Stimulated activated memory B cell treated with anti-CD40 and anti-IgM and Interleukin-4, amounts not matched to agents 10 μg/mL and 1 μg/mL and 100 μg/mL, for 72 hours (primary cell): ENCODE results near the gene MZB1.
"Not testable (repeated sequence)": the region's sequence is repeated elsewhere in the genome, so short reads cannot be mapped to it uniquely, and the experiment has no call there.

Experiments
- ATAC-seq: fragments of 150-1000 bp; cut with Tn5 transposase; 2 replicates; pipeline ENCODE4 v1.10.0; 2021
- H3K27ac Mint-ChIP-seq: one replicate; pipeline ENCODE4 v1.8.0; 2022; ENCODE audit warnings: mild to moderate bottlenecking, mixed read lengths
- H3K27me3 Mint-ChIP-seq: one replicate; pipeline ENCODE4 v1.8.0; 2022; ENCODE audit warnings: mixed read lengths
- H3K36me3 Mint-ChIP-seq: one replicate; pipeline ENCODE4 v1.8.0; 2022; ENCODE audit warnings: mixed read lengths
- H3K4me1 Mint-ChIP-seq: one replicate; pipeline ENCODE4 v1.8.0; 2022; ENCODE audit warnings: mixed read lengths
- H3K4me3 Mint-ChIP-seq: one replicate; pipeline ENCODE4 v1.8.0; 2022; ENCODE audit warnings: mild to moderate bottlenecking, moderate library complexity, mixed read lengths
- H3K9me3 Mint-ChIP-seq: one replicate; pipeline ENCODE4 v1.8.0; 2022; ENCODE audit warnings: mixed read lengths

MZB1 gene

DNA sequence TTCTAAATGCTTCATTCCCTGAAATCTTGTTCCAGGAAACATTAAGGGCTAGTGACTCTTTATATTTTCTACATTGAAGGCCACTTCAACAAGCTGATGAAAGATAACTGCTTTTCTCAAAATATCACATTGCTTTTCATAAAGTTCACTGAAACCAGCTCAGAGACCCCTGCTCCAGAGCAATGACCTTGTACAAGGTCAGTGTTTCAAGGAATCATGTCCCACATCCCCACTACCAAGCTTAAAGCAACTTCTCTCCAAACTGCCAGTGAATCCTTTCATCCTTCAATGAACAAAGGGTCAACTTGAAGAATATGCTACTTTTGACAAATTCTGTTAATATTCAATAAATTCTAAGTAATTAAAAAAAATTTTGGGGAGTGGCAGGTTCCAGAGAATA, 26.2 kb upstream of the MZB1 start:
- no peaks in the 10 kb centered on the region for H3K9me3 Mint-ChIP-seq
- H3K4me1 Mint-ChIP-seq, result no peaks in the 10 kb centered on the region
- H3K36me3 Mint-ChIP-seq, result peaks cover 47% of the 10 kb centered on the region
- no peak overlapping the region for H3K27ac Mint-ChIP-seq
- H3K27me3 Mint-ChIP-seq, result no peaks in the 10 kb centered on the region
- no peak for ATAC-seq
- H3K4me3 Mint-ChIP-seq, result no peak overlapping the region

DNA sequence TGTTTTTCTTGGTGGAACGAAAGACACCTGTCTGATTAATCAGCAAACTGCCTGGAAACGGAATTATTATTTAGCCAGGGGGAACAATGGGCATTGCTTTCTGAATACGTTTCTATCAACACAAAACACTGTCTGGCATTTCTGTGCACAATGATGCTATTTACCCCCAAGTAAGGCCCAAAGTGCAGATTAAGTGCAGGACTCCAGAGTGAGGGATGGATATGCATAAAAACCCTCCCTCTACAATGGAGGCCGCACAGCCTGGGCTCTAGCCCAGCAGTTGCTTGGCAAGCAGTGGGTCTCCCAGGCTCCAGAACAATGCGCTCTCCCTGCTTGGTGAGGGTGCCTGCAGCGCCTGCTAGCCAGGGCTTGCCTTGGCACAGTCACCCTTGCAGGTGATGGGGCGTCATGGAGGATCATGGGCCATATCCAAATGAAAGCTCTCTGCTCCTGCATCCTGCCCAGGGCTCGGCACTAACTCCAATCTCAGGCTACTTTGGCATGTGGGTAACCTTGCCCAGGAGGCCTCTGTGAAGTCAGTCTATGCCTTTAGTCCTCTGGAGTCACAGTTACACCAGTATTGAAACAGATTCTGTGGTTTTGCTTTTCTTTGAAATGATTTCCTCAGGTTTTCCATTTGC, 25.6 kb upstream of the MZB1 start:
- no peaks in the 10 kb centered on the region for H3K4me1 Mint-ChIP-seq
- peaks cover 42% of the 10 kb centered on the region for H3K36me3 Mint-ChIP-seq
- ATAC-seq, result no peak
- no peak overlapping the region for H3K4me3 Mint-ChIP-seq
- no peaks in the 10 kb centered on the region for H3K27me3 Mint-ChIP-seq
- no peak overlapping the region for H3K27ac Mint-ChIP-seq
- H3K9me3 Mint-ChIP-seq, result no peaks in the 10 kb centered on the region

DNA sequence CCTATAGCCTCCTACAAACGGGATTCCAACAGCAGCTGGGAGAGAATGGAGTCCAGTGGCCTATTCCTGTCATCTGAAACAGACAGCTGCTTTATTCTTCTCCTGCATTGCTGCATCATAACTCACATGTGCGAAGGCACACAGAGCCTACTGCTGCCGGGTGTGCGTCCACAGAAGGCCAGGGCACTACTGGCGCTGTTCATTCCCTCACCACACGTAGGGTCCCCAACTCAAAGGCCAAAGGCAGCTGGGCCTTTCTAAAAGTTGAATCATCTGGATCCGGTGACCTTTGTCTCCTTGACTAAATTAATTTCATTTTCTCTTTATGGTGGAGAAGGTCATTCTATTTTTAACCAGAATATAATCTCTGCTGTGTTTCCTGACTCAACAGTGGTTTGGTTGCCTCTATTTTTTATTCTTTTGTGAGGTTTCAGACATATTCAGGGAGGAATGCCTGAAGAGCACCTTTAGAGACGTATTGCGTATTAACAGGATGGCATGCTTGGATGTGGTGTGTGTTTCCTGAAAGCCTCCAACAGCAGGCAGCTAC, 24.9 kb upstream of the MZB1 start:
- Mint-ChIP-seq H3K9me3 (no peaks in the 10 kb centered on the region), H3K27me3 (no peaks in the 10 kb centered on the region), H3K4me3 (no peak overlapping the region), H3K4me1 (no peaks in the 10 kb centered on the region), H3K36me3 (peaks cover 36% of the 10 kb centered on the region), H3K27ac (no peak overlapping the region)
- ATAC-seq, result no peak

DNA sequence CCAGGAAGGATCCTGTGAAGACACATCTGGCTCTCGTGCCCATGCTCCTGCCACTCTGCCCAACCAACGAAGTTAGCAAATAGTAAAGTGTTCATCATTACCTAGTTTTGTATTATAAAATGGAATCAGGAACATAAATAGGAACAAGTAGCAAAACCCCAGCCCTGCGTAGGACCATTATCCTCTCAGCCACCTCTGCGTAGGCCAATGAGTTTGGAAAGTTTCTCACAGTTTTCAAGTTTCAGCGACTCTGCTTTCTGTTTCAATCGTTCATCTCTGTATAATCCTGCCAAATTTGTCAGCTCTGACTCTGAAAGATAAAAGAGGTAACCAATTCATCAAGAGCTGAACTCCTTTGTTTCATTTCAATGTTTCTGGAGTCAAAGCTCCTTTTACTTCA, 24.2 kb upstream of the MZB1 start:
- peaks cover 29% of the 10 kb centered on the region for H3K36me3 Mint-ChIP-seq
- no peak overlapping the region for H3K4me3 Mint-ChIP-seq
- H3K4me1 Mint-ChIP-seq, result no peaks in the 10 kb centered on the region
- no peaks in the 10 kb centered on the region for H3K27me3 Mint-ChIP-seq
- H3K9me3 Mint-ChIP-seq, result no peaks in the 10 kb centered on the region
- H3K27ac Mint-ChIP-seq, result no peak overlapping the region
- no peak for ATAC-seq

DNA sequence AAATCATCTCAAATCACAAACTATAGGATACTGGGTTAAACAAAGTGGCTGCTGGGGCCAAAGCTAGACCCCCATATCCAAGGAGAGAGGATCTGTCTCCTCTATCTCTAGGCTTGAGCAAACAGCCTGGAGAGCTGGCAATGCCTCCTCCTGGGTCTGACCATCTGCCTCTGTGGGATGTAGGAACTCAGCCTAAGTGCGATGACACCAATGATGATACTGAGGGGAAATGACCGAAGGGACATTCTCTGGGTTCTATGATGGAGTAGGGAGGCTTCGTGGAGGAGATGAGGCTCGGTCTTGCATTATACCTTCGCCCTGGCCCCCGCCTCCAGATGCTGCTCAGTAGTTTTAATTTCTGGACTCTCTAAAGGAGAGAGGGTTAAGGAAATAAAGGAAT, 23.4 kb upstream of the MZB1 start:
- Mint-ChIP-seq H3K4me1 (peaks cover under 1% of the 10 kb centered on the region), H3K27ac (no peak overlapping the region), H3K27me3 (no peaks in the 10 kb centered on the region), H3K9me3 (no peaks in the 10 kb centered on the region), H3K36me3 (peaks cover 22% of the 10 kb centered on the region), H3K4me3 (no peak overlapping the region)
- ATAC-seq, result no peak

DNA sequence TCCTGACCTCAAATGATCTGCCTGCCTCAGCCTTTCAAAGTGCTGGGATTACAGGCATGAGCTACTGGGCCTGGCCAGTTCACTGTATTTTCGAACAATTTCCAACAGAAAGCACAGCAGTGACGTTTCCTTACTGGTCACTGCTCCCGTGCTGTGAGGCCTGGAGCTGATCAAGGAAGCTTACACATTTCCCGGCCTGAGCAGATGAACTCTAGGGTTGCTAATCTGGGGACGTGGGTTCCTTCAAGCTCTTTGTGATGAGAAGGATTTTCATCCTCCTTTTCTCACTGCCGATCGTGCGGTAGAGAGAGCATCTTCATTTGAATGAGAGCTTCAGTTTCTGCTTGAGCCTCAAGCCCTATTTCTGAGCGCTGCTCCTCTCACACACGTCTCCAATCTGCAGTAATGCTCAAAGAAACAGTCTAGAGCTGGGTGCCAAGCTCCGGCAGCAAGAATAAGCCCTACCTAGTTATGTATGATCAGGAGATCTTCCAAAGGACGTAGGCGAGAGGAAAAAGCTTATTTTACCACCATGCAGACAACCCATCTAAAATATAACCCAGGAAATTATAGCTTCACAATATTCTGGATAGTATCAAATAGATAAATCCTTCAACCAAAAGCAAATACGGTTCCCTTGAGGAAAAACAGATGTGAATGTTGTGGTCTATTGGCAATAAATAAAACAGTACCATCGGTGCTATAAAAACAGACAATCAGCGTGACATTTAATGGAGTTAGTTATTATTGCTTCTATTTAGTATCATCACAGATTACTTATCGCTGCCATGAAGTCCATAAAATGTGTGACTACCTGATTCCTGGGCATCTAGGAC, 21.5 kb upstream of the MZB1 start:
- Mint-ChIP-seq H3K36me3 (peaks cover 22% of the 10 kb centered on the region), H3K4me1 (peaks cover 19% of the 10 kb centered on the region), H3K4me3 (no peak overlapping the region), H3K27me3 (no peaks in the 10 kb centered on the region), H3K9me3 (no peaks in the 10 kb centered on the region), H3K27ac (no peak overlapping the region)
- no peak for ATAC-seq

DNA sequence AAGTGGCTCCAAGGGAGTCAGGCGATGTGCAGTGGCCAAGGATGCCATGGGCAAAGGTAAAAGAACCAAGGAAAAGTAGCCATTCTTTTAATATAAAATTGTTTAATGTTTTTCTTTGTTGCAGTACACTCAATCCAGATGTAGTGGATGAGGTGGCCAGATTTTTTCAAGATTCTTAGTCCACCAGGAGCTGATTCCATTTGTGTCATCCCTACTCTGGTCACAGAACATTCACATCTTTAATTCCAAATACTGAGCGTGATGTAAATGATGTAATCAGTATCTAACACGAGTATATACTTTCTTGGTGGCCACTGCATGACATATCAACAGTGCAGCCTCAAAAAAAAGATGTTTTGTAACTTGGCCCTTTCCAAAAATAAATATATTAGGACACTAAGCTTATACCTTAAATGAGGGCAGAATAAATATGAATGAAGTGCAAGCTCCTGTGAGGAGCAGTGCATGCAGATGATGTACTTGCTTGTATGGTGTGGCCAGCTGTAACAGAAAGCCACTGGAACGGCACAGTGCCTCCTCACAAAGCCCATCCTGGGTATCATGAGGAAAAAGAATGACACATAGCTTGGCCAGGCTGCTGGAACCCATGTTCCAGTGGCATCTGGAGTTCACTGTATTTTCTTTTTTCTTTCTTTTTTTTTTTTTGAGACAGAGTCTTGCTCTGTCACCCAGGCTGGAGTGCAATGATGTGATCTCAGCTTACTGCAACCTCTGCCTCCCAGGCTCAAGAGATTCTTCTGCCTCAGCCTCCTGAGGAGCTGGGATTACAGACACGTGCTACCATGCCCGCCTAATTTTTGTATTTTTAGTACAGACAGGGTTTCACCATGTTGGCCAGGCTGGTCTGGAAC, 20.6 kb upstream of the MZB1 start:
- Mint-ChIP-seq H3K4me1 (peaks cover 19% of the 10 kb centered on the region), H3K9me3 (no peaks in the 10 kb centered on the region), H3K27me3 (no peaks in the 10 kb centered on the region), H3K4me3 (no peak overlapping the region), H3K36me3 (peaks cover 22% of the 10 kb centered on the region), H3K27ac (no peak overlapping the region)
- ATAC-seq, result no peak

DNA sequence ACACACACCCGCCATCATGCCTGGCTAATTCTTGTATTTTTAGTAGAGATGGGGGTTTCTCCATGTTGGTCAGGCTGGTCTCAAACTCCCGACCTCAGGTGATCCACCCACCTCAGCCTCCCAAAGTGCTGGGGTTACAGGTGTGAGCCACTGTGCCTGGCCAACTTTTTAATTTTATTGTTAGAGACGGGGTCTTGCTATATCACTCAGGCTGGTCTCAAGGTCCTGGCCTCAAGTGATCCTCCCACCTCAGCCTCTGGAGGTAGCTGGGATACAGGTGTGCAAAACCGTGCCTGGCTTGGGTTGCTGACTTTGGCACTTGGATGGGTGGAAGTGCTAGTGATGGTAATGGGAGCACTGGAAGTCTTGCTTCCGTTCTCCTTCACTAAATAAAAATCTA, 19.4 kb upstream of the MZB1 start:
- ATAC-seq, H3K9me3 Mint-ChIP-seq, H3K4me3 Mint-ChIP-seq, H3K27ac Mint-ChIP-seq, H3K27me3 Mint-ChIP-seq: not testable (repeated sequence)
- Mint-ChIP-seq H3K4me1 (peaks cover 27% of the 10 kb centered on the region), H3K36me3 (peaks cover 22% of the 10 kb centered on the region)

DNA sequence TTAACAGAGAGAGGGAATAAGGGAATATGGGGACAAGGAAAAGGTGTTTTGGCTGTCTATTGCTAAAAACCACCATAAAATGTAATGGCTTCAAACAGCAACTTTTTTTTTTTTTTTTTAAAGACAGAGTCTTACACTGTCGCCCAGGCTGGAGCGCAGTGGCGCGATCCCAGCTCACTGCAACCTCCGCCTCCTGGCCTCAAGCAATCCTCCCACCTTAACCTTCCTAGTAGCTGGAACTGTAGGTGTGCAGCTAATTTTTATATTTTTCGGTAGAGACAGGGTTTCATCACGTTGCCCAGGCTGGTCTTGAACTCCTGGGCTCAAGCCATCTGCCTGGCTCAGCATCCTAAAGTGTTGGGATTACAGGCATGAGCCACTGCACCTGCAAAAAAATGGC, 18.5 kb upstream of the MZB1 start:
- Mint-ChIP-seq H3K4me3 (no peak overlapping the region), H3K4me1 (peaks cover 33% of the 10 kb centered on the region), H3K9me3 (no peaks in the 10 kb centered on the region), H3K27ac (peak overlapping the region; percentile 77), H3K36me3 (peaks cover 16% of the 10 kb centered on the region), H3K27me3 (no peaks in the 10 kb centered on the region)
- no peak for ATAC-seq

DNA sequence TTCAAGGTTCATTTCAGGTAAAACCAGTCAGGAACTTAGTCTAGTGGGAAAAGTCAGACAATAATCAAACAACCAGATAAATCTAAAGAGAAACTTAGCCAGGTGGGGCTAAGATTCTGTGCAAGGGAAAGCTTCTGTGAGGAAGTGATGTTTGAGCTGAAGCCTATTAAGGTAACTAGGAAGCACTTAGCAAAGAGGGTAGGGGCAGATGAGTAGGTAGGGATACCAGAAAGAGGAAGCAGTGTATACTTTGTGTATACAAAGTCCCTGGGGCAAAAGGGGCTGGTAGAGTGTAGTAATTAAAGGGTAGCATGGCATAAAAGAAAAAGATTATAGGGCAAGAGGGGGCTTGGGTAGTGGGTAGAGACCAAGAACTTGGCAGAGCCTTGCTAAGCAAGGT, 17.8 kb upstream of the MZB1 start:
- H3K27me3 Mint-ChIP-seq, result no peaks in the 10 kb centered on the region
- peaks cover 39% of the 10 kb centered on the region for H3K4me1 Mint-ChIP-seq
- peak overlapping the region; percentile 0 for H3K4me3 Mint-ChIP-seq
- peaks cover 10% of the 10 kb centered on the region for H3K36me3 Mint-ChIP-seq
- peak overlapping the region; percentile 77 for H3K27ac Mint-ChIP-seq
- ATAC-seq, result peak; percentile 74
- H3K9me3 Mint-ChIP-seq, result no peaks in the 10 kb centered on the region

DNA sequence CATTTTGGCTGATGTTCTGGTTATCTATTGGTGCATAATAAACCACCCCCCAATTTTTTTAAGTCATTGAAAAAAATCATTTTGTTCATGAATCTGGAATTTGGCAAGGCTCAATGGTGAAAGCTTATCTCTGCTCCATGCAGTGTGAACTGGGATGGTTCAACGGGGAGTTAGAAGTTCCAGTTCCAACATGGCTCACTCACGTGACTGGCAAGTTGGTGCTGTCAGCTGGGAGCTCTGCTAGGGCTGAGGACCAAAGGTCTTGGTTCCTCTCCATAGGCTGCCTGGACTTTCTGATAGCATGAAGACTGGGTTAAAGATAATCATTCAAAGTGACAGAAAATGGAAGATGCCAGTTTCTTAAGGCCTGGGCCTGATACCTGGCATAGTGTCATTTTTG, 17.2 kb upstream of the MZB1 start:
- Mint-ChIP-seq H3K27me3 (no peaks in the 10 kb centered on the region), H3K4me1 (peaks cover 45% of the 10 kb centered on the region), H3K4me3 (no peak overlapping the region), H3K9me3 (no peaks in the 10 kb centered on the region), H3K27ac (peak overlapping the region; percentile 77), H3K36me3 (peaks cover 6% of the 10 kb centered on the region)
- no peak for ATAC-seq

DNA sequence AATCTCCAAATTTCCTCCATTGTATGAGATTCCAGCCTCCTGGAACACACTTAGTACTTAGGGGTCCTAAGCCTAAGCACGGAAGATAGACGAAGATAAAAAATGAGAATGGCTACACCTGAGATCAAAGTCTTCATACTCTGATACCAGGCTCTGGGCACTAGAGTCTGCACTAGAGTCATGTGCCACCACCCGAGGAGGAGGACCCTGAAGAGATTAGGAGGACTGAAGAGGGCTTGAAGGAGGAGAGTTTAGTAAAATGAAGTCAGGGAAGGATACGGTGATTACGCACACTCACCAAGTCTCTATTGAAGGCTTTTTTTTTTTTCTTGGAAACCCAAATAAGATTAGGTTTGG, 14.7 kb upstream of the MZB1 start:
- H3K27me3 Mint-ChIP-seq, result no peaks in the 10 kb centered on the region
- H3K4me3 Mint-ChIP-seq, result peak overlapping the region; percentile 89
- H3K36me3 Mint-ChIP-seq, result peaks cover 4% of the 10 kb centered on the region
- ATAC-seq, result no peak
- H3K27ac Mint-ChIP-seq, result peak overlapping the region; percentile 85
- no peaks in the 10 kb centered on the region for H3K9me3 Mint-ChIP-seq
- H3K4me1 Mint-ChIP-seq, result peaks cover 53% of the 10 kb centered on the region

DNA sequence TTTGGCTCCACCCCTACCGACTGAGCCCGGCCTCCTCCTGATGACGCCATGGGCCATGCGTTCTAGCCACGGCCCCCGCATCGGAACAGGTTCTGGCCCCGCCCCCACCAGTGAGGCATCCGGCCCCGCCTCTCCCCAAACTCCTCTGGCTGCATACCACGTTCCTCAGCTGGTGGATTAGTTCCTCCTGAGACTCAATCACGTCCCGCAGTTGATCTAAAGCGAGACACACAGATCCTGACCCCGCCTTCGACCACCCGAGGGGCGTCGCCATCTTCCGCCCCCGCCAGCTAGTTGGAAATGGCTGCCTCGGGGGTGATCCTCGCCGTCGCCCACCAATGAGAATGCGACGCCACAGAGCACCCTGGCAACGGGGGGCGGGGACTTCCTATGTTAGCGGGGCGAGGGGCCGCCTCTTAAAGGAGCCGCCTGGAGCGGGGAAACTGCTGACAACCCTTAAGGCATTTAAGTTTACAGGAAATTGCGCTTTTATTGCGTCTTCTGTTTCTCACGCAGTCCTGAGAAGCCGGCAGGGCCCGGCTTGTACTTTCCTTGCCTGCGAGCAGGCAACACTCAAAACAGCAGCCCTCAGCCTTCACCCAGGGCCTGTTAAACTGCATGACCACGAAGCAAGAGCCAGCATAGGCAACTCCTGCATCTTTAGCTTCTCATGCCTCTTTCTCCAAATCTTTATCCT, 14.2 kb upstream of the MZB1 start, which contains the start of gene SPATA24:
Gene SPATA24, minus strand, starts transcription at position 303 of the 697 bp plus-strand sequence. Its CDS starts 29 bp downstream, at position 274.
- peak; percentile 93 for ATAC-seq
- Mint-ChIP-seq H3K4me3 (peak within 1 kb of the TSS; percentile 89), H3K27me3 (no peaks in the 10 kb centered on the region), H3K9me3 (no peaks in the 10 kb centered on the region), H3K36me3 (peaks cover 7% of the 10 kb centered on the region), H3K4me1 (peaks cover 58% of the 10 kb centered on the region), H3K27ac (peak within 1 kb of the TSS; percentile 85)

DNA sequence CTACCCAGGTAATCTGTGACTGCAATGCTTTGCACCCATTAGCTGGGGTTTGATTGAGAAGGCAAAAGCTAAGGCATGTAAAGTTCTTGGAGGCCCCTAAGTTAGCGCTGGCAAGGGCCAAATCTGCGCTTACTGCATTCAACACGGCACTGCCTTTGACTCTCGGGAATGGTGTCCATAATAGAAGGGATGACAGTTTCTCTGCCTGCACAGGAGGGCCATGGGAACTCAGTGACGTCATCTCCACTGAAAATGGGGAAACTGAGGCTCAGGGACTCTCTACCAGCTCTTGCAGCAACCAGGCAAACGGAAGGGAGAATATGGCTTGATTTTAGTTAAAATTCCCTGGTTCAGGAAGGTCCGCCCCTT, 13.7 kb upstream of the MZB1 start:
- H3K36me3 Mint-ChIP-seq, result peaks cover 7% of the 10 kb centered on the region
- peaks cover 59% of the 10 kb centered on the region for H3K4me1 Mint-ChIP-seq
- H3K9me3 Mint-ChIP-seq, result no peaks in the 10 kb centered on the region
- H3K4me3 Mint-ChIP-seq, result peak overlapping the region; percentile 89
- H3K27ac Mint-ChIP-seq, result peak overlapping the region; percentile 85
- no peak for ATAC-seq
- H3K27me3 Mint-ChIP-seq, result no peaks in the 10 kb centered on the region
